GM12874 (cell line): ENCODE data around the gene PDZRN3.

Experiments used
- TF ChIP-seq, protein P1 (sequence below): IDR thresholded peaks from 2 replicates; pipeline ENCODE4 v1.5.1; 2011; ENCODE audit warnings: low read depth, mild to moderate bottlenecking, control low read depth, low read length, moderate library complexity; ENCODE audit not compliant: insufficient read depth

The PDZRN3 gene

DNA sequence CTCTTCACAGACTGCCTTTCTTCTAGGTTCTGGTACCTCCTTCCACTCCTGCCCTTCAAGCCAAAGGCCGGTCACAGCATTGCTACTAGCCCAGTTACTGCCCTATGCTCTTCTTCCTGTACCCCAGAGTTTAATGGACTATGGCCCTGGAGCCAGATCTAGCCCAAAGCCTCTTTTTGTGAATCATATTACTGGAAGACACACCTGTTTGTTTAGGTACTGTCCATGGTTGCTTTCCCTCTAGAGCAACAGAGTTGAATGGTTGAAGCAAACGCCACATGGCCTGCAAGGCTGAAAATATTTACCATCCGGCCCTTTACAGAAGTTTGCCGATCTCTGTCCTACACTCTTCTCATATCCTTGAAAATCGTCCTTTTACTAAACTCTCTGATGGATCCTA is 47.0 kb downstream of the PDZRN3 start:
- TF ChIP-seq, protein P1, sequence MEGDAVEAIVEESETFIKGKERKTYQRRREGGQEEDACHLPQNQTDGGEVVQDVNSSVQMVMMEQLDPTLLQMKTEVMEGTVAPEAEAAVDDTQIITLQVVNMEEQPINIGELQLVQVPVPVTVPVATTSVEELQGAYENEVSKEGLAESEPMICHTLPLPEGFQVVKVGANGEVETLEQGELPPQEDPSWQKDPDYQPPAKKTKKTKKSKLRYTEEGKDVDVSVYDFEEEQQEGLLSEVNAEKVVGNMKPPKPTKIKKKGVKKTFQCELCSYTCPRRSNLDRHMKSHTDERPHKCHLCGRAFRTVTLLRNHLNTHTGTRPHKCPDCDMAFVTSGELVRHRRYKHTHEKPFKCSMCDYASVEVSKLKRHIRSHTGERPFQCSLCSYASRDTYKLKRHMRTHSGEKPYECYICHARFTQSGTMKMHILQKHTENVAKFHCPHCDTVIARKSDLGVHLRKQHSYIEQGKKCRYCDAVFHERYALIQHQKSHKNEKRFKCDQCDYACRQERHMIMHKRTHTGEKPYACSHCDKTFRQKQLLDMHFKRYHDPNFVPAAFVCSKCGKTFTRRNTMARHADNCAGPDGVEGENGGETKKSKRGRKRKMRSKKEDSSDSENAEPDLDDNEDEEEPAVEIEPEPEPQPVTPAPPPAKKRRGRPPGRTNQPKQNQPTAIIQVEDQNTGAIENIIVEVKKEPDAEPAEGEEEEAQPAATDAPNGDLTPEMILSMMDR = no peak

DNA sequence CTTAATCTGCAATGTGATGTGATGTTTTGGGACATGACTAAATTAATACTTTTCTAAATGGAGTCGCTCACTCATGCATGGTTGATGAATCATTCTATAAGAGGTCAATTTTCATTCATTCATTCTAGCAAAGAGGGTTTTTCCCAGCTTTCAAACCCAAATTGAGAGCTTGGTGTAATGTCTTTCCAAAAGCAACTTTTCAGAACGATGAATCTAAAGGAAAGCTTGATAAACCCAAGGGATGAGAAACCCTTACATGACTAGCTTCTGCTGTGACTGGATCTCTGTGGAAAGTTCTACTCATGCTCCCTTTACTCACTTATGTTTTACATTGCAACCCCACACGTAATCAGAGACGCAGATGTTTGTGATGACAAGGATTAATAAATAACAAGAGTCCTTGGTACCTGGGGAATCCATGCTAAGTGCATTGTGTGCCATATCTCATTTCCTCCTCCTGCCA is 47.7 kb downstream of the PDZRN3 start:
- TF ChIP-seq, protein P1 = no peak

DNA sequence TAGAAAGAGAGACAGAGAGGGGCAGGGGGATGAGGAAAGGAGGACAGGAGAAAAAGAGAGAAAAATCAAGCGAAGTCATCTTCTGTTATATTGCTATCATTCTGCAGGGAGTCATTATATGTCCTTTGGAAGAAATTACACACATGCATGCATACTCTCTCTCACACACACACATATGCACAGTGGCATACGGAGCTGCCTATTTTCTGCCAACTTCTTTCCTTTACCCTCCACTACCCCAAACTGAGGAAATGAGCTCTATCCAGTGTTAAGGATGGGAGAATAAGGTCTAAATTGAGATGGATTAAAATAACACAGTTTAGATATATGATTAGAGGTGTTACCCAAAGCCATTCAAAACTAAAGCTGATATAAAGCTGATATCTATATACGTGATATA is 48.8 kb downstream of the PDZRN3 start:
- TF ChIP-seq, protein P1 = no peak

DNA sequence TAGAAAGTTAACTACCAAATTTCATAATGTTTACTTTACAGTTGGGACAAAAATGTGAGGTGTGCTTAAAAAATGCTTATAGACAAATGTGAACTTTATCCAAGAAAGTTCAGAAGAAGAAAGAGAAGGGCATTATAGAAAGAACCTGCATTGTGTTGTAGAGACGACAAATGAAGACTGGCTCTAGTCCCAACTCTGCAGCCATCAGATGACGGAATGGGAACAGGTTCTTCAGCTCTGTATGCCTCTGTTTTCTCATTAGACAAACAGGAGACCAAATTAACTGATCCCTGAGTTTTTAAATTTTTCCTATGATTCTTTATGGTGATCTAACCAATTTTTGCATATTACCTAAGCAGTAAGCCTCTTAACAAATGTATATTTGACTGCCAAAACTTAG is 49.2 kb downstream of the PDZRN3 start:
- TF ChIP-seq, protein P1 = no peak

DNA sequence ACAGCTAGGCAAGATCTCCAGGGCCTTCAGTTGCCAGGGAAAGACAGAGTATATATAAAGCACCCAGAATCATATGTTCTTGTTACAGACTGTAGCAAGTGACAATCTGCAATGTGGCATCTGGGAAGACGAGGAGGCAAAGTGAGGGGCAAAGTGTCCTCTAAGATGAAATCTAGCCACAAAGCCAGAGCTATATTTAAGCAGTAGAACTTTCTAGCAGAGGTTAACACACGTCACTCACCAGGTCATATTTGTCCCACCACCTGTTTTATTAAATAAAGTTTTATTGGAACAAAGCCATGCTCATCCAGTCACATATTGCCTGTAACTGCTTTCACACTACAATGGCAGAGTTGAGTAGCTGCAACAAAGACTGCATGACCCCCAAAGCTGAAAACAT is 51.5 kb downstream of the PDZRN3 start:
- TF ChIP-seq, protein P1 = no peak

DNA sequence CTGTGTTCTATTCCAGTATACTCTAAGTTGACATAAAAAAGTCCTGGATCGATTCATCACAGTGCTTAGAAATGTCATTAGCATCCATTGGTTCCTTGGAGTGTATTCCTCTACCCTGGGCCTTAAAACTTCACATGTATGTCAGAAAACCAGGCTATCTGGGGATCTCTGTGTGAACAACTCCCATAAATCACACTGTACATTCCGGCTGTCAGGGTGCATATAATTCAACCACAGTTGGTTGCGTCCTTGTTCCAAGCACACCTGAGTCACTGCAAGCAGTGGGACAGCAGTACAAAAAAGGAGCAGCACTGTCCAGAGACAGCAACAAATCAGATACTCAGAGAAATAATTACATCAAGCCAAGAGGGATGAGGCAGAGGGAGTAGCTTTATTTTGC is 52.4 kb downstream of the PDZRN3 start:
- TF ChIP-seq, protein P1 = no peak

DNA sequence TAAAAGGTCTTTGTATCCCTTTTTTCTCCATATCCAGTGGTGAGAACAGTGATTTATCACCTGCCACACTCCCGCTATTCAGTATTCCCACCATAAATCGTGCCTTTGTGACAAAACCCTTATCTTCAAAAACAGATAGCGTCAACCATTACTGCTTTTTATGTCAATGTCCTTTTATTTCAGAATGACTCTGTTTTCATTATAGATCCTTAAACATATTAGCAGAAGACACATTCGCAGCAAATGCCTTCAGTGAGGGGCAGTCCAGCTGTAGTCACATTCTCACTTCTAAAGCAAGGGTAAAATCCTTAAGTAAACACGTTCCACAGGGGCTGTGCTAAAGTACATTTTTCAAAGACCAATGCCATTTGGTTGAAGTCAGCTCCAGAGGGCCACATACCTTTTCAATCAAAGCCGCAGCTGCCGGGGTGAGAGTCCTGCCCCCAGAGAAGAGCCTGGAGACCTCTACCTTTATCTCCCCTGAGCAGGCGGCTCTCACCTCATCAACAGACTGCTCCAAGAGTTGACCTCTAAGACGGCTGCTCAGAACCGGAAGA is 53.4 kb downstream of the PDZRN3 start:
- TF ChIP-seq, protein P1 = no peak
